Smooth muscle cell (in vitro differentiated cells): ENCODE data around the gene JPT1. TPM values are rescaled to one million over a fixed set of nuclear protein-coding genes. Genes with fewer than 3 reads are reported as not detected.

ENCODE experiments used
- DNase-seq: peaks from one replicate; lab custom pipeline; 2025; ENCODE audit not compliant: unreplicated experiment; lab: John Stamatoyannopoulos, UW
- H2AFZ ChIP-seq: fragments of 200-600 bp; sonication (generic); 2 replicates; pipeline ENCODE4 v1.6.0; 2016; ENCODE audit warnings: antibody characterized with exemption, low read depth, mild to moderate bottlenecking
- H3F3A ChIP-seq: fragments of 200-600 bp; sonication (generic); 2 replicates; pipeline ENCODE4 v1.6.0; 2017; ENCODE audit warnings: antibody characterized with exemption, low read depth
- H3K27ac ChIP-seq: fragments of 200-600 bp; sonication (generic); 2 replicates; pipeline ENCODE4 v1.5.1; 2016; ENCODE audit warnings: low read depth, mild to moderate bottlenecking
- H3K27me3 ChIP-seq: fragments of 200-600 bp; sonication (generic); 2 replicates; pipeline ENCODE4 v1.6.1; 2016; ENCODE audit warnings: low read depth, mild to moderate bottlenecking
- H3K36me3 ChIP-seq: fragments of 200-600 bp; sonication (generic); 2 replicates; pipeline ENCODE4 v1.5.1; 2016; ENCODE audit warnings: low read depth
- H3K4me1 ChIP-seq: fragments of 200-600 bp; sonication (generic); 2 replicates; pipeline ENCODE4 v1.5.1; 2016; ENCODE audit warnings: low read depth
- H3K4me2 ChIP-seq: fragments of 200-600 bp; sonication (generic); 2 replicates; pipeline ENCODE4 v1.6.0; 2016; ENCODE audit warnings: mild to moderate bottlenecking
- H3K4me3 ChIP-seq: fragments of 200-600 bp; sonication (generic); 2 replicates; pipeline ENCODE4 v1.5.1; 2016; ENCODE audit warnings: mild to moderate bottlenecking
- H3K79me2 ChIP-seq: fragments of 200-600 bp; sonication (generic); 2 replicates; pipeline ENCODE4 v1.6.0; 2016; ENCODE audit warnings: low read depth, mild to moderate bottlenecking
- H3K9ac ChIP-seq: fragments of 200-600 bp; sonication (generic); 2 replicates; pipeline ENCODE4 v1.6.0; 2016; ENCODE audit warnings: low read depth
- H3K9me3 ChIP-seq: fragments of 200-600 bp; sonication (generic); replicated peaks from 2 replicates; pipeline ENCODE4 v1.5.1; 2016; ENCODE audit warnings: low read depth
- H4K20me1 ChIP-seq: fragments of 200-600 bp; sonication (generic); 2 replicates; pipeline ENCODE4 v1.6.0; 2016; ENCODE audit warnings: low read depth
- WGBS: methylation state at CpG from one replicate; pipeline ENCODE4 v1.1.7; 2016; ENCODE audit warnings: low lambda C conversion rate; 5-methylcytosine and 5-hydroxymethylcytosine counted together
- polyA plus RNA-seq: library from polyadenylated mRNA; unstranded; fragments of >200 nt; fragmentation: Nextera tagmentation; extraction: Ambion mirVana; gene quantifications from 2 replicates; pipeline ENCODE4 v1.2.1, GENCODE V29; 2016
- total RNA-seq: library from RNA; depleted of rRNA; stranded (reverse); fragments of >200 nt; gene quantifications from 2 replicates; pipeline ENCODE4 v1.2.3, GENCODE V29; 2014
- TF ChIP-seq, protein P1 (sequence below): fragments of 200-600 bp; sonication (generic); IDR thresholded peaks from 2 replicates; pipeline ENCODE4 v1.5.1; 2017; ENCODE audit warnings: borderline replicate concordance, mild to moderate bottlenecking, antibody characterized with exemption; ENCODE audit not compliant: insufficient read depth, poor library complexity, severe bottlenecking

The JPT1 gene
- total and polyA plus RNA-seq, 2 experiments from 2014 or later: 103 to 240 TPM

DNA sequence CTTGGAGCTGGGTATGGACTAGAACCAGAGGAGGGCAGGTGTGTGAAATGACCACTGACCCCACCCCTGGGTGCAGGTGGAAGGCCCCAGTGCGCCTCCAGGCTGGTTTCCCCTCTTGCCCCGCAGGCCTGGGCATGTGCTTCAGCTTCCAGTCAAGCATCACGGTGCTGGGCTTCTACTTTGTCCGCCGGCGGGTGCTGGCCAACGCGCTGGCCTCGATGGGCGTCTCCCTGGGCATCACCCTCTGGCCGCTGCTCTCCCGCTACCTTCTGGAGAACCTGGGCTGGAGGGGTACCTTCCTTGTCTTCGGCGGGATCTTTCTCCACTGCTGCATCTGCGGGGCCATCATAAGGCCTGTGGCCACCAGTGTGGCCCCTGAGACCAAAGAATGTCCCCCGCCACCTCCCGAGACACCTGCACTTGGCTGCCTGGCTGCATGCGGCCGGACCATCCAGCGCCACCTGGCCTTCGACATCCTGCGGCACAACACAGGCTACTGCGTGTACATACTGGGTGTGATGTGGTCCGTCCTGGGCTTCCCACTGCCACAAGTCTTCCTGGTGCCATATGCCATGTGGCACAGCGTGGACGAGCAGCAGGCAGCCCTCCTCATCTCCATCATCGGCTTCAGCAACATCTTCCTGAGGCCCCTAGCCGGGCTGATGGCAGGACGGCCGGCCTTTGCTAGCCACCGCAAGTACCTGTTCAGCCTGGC lies 54.3 kb downstream of the JPT1 start:
- Histone ChIP-seq H3K36me3 (no peaks in the 10 kb centered on the region), H3K9ac (no peak overlapping the region), H4K20me1 (no peaks in the 10 kb centered on the region), H3F3A (no peaks in the 10 kb centered on the region), H3K4me1 (no peaks in the 10 kb centered on the region), H3K4me2 (no peak overlapping the region), H3K4me3 (no peak overlapping the region), H3K79me2 (no peaks in the 10 kb centered on the region), H2AFZ (no peak overlapping the region), H3K27me3 (no peaks in the 10 kb centered on the region), H3K27ac (no peak overlapping the region), H3K9me3 (no peaks in the 10 kb centered on the region)
- no peak for DNase-seq
- WGBS: 98% methylated on average over 31 of the region's 31 CpGs
- TF ChIP-seq, protein P1, sequence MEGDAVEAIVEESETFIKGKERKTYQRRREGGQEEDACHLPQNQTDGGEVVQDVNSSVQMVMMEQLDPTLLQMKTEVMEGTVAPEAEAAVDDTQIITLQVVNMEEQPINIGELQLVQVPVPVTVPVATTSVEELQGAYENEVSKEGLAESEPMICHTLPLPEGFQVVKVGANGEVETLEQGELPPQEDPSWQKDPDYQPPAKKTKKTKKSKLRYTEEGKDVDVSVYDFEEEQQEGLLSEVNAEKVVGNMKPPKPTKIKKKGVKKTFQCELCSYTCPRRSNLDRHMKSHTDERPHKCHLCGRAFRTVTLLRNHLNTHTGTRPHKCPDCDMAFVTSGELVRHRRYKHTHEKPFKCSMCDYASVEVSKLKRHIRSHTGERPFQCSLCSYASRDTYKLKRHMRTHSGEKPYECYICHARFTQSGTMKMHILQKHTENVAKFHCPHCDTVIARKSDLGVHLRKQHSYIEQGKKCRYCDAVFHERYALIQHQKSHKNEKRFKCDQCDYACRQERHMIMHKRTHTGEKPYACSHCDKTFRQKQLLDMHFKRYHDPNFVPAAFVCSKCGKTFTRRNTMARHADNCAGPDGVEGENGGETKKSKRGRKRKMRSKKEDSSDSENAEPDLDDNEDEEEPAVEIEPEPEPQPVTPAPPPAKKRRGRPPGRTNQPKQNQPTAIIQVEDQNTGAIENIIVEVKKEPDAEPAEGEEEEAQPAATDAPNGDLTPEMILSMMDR: no peak

DNA sequence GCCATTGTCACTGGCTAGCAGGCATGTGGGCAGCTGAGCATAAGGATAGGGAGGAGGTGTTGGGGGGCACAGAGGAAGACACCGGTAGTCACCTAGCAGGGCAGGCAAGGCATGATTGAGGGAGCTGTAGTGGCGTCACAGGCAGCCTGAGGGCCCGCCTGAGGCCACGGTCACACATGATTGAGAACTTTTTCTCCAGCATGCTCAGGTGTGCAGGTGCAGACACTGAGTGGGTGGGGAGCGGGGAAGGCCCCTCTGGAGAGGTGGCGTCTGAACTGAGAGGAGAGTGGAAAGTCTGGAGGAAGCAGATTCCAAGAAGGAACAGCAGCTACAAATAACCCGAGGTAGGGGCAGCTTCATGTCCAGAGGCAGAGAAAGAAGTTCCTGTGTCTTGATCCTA lies 55.5 kb downstream of the JPT1 start:
- peaks cover under 1% of the 10 kb centered on the region for H4K20me1 ChIP-seq

DNA sequence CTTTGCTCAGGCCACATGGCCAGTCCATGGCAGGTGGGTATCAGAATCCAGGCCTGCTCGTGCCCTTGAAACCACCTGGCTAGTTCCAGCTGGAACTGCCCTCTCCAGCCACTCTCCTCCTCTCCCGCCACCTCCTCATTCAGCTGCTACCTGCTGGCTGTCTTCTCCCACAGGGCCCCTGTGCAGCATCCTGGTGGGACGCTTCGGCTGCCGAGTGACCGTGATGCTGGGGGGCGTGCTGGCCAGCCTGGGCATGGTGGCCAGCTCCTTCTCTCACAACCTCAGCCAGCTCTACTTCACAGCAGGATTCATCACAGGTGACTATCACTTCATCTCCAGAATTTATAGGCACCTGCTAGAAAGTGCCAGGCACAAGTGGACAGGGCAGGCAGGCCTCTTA lies 56.4 kb downstream of the JPT1 start:
- over 99% methylated on average over 7 of the region's 7 CpGs for WGBS
- no peaks in the 10 kb centered on the region for H3K27me3 ChIP-seq
- H3K36me3 ChIP-seq: no peaks in the 10 kb centered on the region
- no peaks in the 10 kb centered on the region for H3K9me3 ChIP-seq
- peaks cover 5% of the 10 kb centered on the region for H3K4me1 ChIP-seq
- peaks cover 6% of the 10 kb centered on the region for H3F3A ChIP-seq
- no peak for DNase-seq
- H3K79me2 ChIP-seq: no peaks in the 10 kb centered on the region
- no peak overlapping the region for H3K9ac ChIP-seq
- no peak overlapping the region for H3K4me2 ChIP-seq
- peaks cover 11% of the 10 kb centered on the region for H4K20me1 ChIP-seq
- no peak overlapping the region for H2AFZ ChIP-seq
- no peak overlapping the region for H3K4me3 ChIP-seq
- no peak overlapping the region for H3K27ac ChIP-seq
- TF ChIP-seq, protein P1: no peak

More for the DNA sequence above, 55.5 kb downstream of the JPT1 start:
- no peak for DNase-seq
- no peaks in the 10 kb centered on the region for H3K27me3 ChIP-seq
- no peak overlapping the region for H3K4me3 ChIP-seq
- H2AFZ ChIP-seq: no peak overlapping the region
- WGBS: 86% methylated on average over 7 of the region's 7 CpGs
- H3K36me3 ChIP-seq: no peaks in the 10 kb centered on the region
- H3K79me2 ChIP-seq: no peaks in the 10 kb centered on the region
- no peaks in the 10 kb centered on the region for H3F3A ChIP-seq
- no peak overlapping the region for H3K4me2 ChIP-seq
- H3K9ac ChIP-seq: no peak overlapping the region
- no peak overlapping the region for H3K27ac ChIP-seq
- TF ChIP-seq, protein P1: no peak
- no peaks in the 10 kb centered on the region for H3K4me1 ChIP-seq
- no peaks in the 10 kb centered on the region for H3K9me3 ChIP-seq
